A673 (cell line): ENCODE results near the gene KCNQ2.

ENCODE experiments used
- CTCF ChIP-seq: fragments of 300-800, 200-600 bp; sonication (generic); conservative IDR thresholded peaks from 2 replicates; pipeline ENCODE4 v1.5.1; 2017; ENCODE audit warnings: low read depth, mild to moderate bottlenecking, antibody characterized with exemption, low read length, moderate library complexity, mixed read lengths
- EZH2 ChIP-seq: fragments of 200-600 bp; sonication (generic); IDR thresholded peaks from 2 replicates; pipeline ENCODE4 v1.6.1; 2017; ENCODE audit warnings: borderline replicate concordance, low read depth, mild to moderate bottlenecking, mixed read lengths, antibody characterized with exemption, low read length; ENCODE audit not compliant: poor library complexity, severe bottlenecking

GRCh38 chr20:63359937-63360849 is 112.3 kb downstream of the KCNQ2 start:
- TF ChIP-seq CTCF (no peak), EZH2 (no peak)
